PFSK-1 (cell line): ENCODE results near the gene USF3.

ENCODE experiments used
- POLR2AphosphoS5 ChIP-seq: IDR thresholded peaks from 2 replicates; pipeline ENCODE4 v1.6.1; 2012; ENCODE audit warnings: low read depth, mild to moderate bottlenecking, control low read depth, low read length, moderate library complexity
- TAF1 ChIP-seq: IDR thresholded peaks from 2 replicates; pipeline ENCODE4 v1.6.1; 2012; ENCODE audit warnings: low read length, control low read depth, borderline replicate concordance; ENCODE audit not compliant: insufficient read depth
- TF ChIP-seq, protein P1 (sequence below), 2 experiments: IDR thresholded peaks; 2 replicates each; pipeline versions ENCODE4 v1.6.1 to v1.8.0; 2011 to 2012; ENCODE audit warnings: low read depth in 2 of 2, low read length in 2 of 2, control low read depth in 1 of 2, inconsistent platforms in 1 of 2, mild to moderate bottlenecking in 1 of 2, moderate library complexity in 1 of 2; ENCODE audit not compliant: insufficient read depth in 1 of 2

DNA sequence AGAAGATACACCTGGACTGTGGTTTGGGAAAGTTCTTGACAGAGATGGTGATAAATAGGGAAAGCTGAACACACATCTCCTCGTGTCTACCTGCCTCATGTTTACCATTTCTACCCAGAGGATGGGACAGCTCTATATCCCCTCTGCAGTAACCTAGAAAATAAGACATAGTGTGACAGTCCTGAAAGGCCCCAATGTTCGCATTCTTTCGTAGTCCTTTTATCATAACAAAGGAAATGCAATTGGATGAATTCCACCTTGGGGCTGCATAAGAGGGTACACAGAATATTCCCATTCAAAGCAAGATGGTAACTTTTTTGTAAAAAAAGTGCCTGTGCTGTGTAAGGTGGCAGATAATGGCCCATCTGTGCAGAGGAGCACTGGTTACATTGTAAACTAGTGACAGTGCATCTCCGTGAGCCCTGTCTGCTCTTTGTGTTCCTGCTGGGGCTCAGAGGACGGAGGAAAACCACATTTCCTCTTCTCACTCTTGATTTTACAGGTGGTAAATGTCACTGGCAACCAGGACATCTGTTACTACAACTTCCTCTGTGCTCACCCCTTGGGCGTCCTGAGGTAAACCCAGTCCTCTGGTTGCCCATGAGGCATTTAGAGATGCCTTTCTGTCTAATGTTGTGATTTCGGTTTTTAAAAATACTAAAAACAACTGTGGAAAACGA lies 89.8 kb downstream of the USF3 start:
- TF ChIP-seq POLR2AphosphoS5 (no peak), TAF1 (no peak)
- TF ChIP-seq, protein P1, sequence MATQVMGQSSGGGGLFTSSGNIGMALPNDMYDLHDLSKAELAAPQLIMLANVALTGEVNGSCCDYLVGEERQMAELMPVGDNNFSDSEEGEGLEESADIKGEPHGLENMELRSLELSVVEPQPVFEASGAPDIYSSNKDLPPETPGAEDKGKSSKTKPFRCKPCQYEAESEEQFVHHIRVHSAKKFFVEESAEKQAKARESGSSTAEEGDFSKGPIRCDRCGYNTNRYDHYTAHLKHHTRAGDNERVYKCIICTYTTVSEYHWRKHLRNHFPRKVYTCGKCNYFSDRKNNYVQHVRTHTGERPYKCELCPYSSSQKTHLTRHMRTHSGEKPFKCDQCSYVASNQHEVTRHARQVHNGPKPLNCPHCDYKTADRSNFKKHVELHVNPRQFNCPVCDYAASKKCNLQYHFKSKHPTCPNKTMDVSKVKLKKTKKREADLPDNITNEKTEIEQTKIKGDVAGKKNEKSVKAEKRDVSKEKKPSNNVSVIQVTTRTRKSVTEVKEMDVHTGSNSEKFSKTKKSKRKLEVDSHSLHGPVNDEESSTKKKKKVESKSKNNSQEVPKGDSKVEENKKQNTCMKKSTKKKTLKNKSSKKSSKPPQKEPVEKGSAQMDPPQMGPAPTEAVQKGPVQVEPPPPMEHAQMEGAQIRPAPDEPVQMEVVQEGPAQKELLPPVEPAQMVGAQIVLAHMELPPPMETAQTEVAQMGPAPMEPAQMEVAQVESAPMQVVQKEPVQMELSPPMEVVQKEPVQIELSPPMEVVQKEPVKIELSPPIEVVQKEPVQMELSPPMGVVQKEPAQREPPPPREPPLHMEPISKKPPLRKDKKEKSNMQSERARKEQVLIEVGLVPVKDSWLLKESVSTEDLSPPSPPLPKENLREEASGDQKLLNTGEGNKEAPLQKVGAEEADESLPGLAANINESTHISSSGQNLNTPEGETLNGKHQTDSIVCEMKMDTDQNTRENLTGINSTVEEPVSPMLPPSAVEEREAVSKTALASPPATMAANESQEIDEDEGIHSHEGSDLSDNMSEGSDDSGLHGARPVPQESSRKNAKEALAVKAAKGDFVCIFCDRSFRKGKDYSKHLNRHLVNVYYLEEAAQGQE (IDR thresholded peaks at IDR 0.05; ENCODE audit: insufficient read depth in 1 of 2, low read depth in 2 of 2, low read length in 2 of 2), result no peak
